Mucosa of descending colon (tissue), 3 donors: ENCODE measurements around the gene CNPY4. TPM values are rescaled to one million over a fixed set of nuclear protein-coding genes. Genes with fewer than 3 reads are reported as not detected.

Experiments
- ATAC-seq: fragments of 200-7000 bp; cut with Tn5 transposase; one replicate; pipeline ENCODE4 v1.9.1; 2020; ENCODE audit warnings: mild to moderate bottlenecking, moderate library complexity
- DNase-seq, 3 donors: peaks; one replicate each; pipeline ENCODE4 v3.0.0-alpha.2; 2020
- H3K36me3 ChIP-seq: fragments of 200-600 bp; one replicate; pipeline ENCODE4 v1.8.0; 2021; ENCODE audit warnings: low read depth, mild to moderate bottlenecking
- H3K4me1 ChIP-seq: fragments of 200-600 bp; one replicate; pipeline ENCODE4 v1.8.0; 2021; ENCODE audit warnings: low read depth, mild to moderate bottlenecking
- H3K4me3 ChIP-seq: fragments of 200-600 bp; one replicate; pipeline ENCODE4 v1.8.0; 2021; ENCODE audit warnings: mild to moderate bottlenecking
- H3K9me3 ChIP-seq: fragments of 200-600 bp; one replicate; pipeline ENCODE4 v1.8.0; 2021; ENCODE audit warnings: mild to moderate bottlenecking
- intact Hi-C, 2 donors: fragments of 100-400 bp; cut with DNase I in 1 of 2; cut with micrococcal nuclease in 1 of 2; formaldehyde crosslinking; loops; one replicate each; pipeline versions ENCODE4 v1.11.0 to v1.11.1; 2022; cut with DNase I, micrococcal nuclease
- total RNA-seq, 3 donors: library from RNA; stranded (reverse); fragmentation: NEBNext Ultra II Directional in 2 of 3; extraction: Animal tissue kit (Norgen Biotek cat#: 25700) in 2 of 3; gene quantifications; one replicate each; pipeline versions ENCODE4 v1.2.1 to v1.2.4, GENCODE V29; 2021 to 2023
- TF ChIP-seq, protein P1 (sequence below): fragments of 200-600 bp; IDR thresholded peaks from one replicate; pipeline ENCODE4 v1.8.0; 2022; ENCODE audit warnings: antibody characterized with exemption, mild to moderate bottlenecking
- donor health status: DM: no; HTN: no; CAD: no; lungs with moderate emphysema.
- donor health status: DM: no; HTN: no; CAD: no.
- donor health status: DM: no; HTN: yes; CAD: no.

CNPY4 gene
- total RNA-seq, 3 donors from 2014 or later: 7.8 to 19.4 (median 8.6) TPM

DNA sequence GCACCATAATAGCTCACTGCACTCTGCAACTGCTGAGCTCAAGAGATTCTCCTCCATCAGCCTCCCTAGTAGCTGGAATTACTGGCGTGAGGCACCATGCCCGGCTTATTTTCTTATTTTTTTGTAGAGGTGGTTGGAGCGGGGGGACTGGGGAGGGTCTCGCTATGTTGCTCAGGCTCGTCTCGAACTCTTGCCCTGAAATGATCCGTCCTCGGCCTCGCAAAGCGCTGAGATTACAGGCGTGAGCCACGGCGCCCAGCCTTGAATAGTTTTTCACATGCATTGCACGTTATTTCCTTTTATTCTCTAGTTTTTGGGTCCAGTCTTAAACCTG, 28.8 kb downstream of the CNPY4 start:
- no peak for ATAC-seq
- TF ChIP-seq, protein P1, sequence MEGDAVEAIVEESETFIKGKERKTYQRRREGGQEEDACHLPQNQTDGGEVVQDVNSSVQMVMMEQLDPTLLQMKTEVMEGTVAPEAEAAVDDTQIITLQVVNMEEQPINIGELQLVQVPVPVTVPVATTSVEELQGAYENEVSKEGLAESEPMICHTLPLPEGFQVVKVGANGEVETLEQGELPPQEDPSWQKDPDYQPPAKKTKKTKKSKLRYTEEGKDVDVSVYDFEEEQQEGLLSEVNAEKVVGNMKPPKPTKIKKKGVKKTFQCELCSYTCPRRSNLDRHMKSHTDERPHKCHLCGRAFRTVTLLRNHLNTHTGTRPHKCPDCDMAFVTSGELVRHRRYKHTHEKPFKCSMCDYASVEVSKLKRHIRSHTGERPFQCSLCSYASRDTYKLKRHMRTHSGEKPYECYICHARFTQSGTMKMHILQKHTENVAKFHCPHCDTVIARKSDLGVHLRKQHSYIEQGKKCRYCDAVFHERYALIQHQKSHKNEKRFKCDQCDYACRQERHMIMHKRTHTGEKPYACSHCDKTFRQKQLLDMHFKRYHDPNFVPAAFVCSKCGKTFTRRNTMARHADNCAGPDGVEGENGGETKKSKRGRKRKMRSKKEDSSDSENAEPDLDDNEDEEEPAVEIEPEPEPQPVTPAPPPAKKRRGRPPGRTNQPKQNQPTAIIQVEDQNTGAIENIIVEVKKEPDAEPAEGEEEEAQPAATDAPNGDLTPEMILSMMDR: no peak
- Histone ChIP-seq H3K4me3 (no peak overlapping the region), H3K9me3 (no peaks in the 10 kb centered on the region), H3K36me3 (peaks cover 4% of the 10 kb centered on the region), H3K4me1 (peaks cover 39% of the 10 kb centered on the region)
- no peak for DNase-seq
- intact Hi-C loops: no loop called here

DNA sequence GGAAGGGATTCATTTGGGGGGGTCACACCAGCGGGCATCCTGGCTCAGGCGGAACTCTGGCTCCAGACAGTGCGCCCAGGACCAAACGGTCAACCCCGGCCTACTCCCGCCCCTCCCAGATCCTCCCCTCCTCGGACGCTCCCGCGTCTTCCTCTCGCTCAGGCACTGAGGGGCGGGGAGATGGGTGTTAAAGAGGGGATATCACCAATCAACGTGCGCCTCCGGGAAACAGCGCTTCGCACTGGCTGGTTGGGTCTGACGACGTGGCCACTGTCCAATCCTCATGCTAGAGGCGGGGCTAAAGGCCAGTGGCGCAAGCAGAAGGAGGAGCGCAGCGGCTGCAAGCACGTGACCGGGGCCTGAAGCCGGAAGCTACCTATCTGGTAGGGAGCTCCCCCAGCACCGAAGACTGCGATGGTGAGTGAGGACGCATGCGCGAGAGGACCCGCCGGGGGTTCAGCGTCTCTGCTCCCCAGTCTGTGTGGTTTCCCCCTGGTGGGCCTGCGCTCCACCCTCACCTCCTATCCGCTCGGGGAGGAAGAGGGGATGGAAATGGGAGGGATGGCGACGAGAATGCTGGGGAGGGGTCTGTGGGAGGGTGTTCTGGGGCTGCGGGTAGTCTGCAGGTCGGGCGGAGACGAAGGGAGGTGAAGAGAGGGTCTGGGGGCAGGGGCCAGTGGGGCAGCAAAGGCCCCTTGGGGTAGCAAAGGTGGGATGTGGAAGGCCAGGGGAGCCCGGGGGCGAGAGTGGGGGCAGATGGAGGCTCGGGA, 29.3 kb downstream of the CNPY4 start, which contains the start of gene LAMTOR4:
TSS of gene LAMTOR4 (plus strand) at position 360 of the 770 bp plus-strand sequence. CDS start at position 415, 55 bp downstream.
- H3K9me3 ChIP-seq: no peaks in the 10 kb centered on the region
- H3K4me1 ChIP-seq: peaks cover 45% of the 10 kb centered on the region
- DNase-seq: peak; percentile 98 to 100 (median 99)
- peak within 1 kb of the TSS; percentile 83 for H3K4me3 ChIP-seq
- H3K36me3 ChIP-seq: peaks cover 4% of the 10 kb centered on the region
- ATAC-seq: peak; percentile 94
- TF ChIP-seq, protein P1: no peak
- intact Hi-C loops: no loop called here

DNA sequence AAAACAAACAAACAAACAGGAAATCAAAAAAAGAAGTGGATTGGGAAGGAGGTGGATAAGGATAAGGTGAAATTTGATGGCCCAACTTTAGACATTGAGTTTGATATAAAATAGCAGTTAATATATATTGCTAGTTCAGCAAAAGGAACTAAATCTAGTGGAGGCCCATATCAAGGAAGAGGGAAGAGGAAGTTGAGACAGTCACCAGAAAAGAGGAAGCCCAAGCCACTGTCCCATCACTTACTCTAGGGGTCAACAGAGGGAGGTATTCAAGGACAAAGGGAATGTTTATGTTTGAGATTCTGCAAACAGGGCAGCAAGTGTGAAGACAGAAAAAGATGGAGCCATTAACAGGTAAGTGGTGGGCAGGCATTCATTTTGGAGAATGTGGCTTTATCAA, 33.0 kb downstream of the CNPY4 start:
- Histone ChIP-seq H3K9me3 (no peaks in the 10 kb centered on the region), H3K4me3 (no peak overlapping the region), H3K4me1 (peaks cover 81% of the 10 kb centered on the region), H3K36me3 (peaks cover 4% of the 10 kb centered on the region)
- intact Hi-C loops: no loop called here
- ATAC-seq (no peak), DNase-seq (no peak)
- TF ChIP-seq, protein P1: no peak

DNA sequence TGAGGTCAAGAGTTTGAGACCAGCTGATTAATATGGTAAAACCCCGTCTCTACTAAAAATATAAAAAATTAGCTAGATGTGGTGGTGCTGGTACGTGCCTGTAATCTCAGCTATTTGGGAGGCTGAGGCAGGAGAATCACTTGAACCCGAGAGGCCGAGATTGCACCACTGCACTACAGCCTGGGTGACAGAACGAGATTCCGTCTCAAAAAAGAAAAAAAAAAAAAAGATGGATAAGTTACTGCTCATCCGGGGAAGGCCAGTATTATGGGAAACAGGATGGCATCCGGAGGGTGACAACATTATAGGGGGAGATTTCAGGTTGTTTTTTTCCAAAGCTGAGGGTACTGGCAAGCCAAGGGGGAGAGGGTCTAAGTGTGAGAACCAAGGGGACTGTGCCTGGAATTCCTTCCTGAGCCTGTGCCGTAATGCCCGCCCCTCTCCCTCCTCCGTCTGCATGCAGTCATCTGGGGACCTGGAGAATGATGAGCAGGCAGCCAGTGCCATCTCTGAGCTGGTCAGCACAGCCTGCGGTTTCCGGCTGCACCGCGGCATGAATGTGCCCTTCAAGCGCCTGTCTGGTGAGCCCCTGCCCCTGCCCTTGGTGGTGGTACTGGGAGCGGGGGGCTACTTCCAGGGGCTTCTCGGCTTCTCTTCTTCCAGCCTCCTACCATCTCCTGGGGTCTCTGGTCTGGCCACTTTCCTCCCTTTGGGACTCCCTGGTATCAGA, 33.7 kb downstream of the CNPY4 start:
- H3K4me3 ChIP-seq: no peak overlapping the region
- H3K9me3 ChIP-seq: no peaks in the 10 kb centered on the region
- DNase-seq: peak in 1 of 3 donors; percentile 58
- intact Hi-C loops: no loop called here
- H3K36me3 ChIP-seq: peaks cover 4% of the 10 kb centered on the region
- TF ChIP-seq, protein P1: no peak
- ATAC-seq: no peak
- H3K4me1 ChIP-seq: peaks cover 85% of the 10 kb centered on the region

DNA sequence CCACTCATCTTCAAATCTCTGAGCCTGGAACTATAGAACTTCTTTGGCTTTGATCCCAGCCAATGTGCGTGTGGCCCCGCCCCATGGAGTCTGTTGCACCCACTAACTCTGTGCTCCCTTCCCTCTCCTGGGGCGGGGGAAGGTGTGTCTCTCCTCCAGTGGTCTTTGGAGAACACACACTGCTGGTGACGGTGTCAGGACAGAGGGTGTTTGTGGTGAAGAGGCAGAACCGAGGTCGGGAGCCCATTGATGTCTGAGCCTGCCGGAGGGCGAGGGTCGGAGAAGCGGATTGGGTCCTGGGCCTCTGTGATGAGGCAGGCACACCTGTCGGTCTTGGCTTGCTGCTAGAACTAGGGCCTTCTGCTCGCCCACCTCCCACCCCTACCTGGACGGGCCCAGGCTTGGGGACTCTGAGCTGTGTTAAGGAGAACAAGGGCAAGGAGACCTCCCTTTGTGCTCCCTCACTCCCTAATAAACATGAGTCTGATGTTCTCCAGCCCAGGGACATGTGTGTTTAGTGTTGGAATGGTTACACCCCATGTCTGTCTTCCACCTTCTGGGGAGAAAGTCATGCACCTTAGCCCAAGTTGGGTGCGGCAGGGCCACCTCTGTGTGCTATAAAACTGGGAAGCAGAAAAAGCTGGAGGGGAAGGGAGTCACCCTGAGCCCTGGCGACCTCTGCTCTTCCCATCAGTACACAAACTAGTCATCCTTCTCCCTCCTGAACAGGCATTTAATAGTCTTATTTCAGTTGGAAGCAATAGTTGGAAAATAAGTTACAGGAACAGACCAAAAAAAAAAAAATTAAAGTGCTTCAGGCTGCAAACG, 34.5 kb downstream of the CNPY4 start:
- DNase-seq (peak; percentile 81 to 85 (median 81)), ATAC-seq (peak; percentile 70)
- Histone ChIP-seq H3K4me3 (no peak overlapping the region), H3K4me1 (peaks cover 80% of the 10 kb centered on the region), H3K36me3 (no peaks in the 10 kb centered on the region), H3K9me3 (no peaks in the 10 kb centered on the region)
- intact Hi-C loops: no loop called here
- TF ChIP-seq, protein P1: no peak
